Peyer's patch (tissue), 4 donors: ENCODE measurements around the gene CDC37. TPM values are rescaled to one million over a fixed set of nuclear protein-coding genes. Genes with fewer than 3 reads are reported as not detected.
"Not testable (repeated sequence)": the region's sequence is repeated elsewhere in the genome, so short reads cannot be mapped to it uniquely, and the experiment has no call there.

Experiments used
- DNase-seq, 3 donors: peaks; one replicate each; pipeline ENCODE4 v3.0.0-alpha.2; 2017 to 2019
- H3K27ac ChIP-seq, 4 donors: fragments of 200-600 bp; sonication (generic); one replicate each; pipeline ENCODE4 v1.5.1; 2016 to 2019
- H3K27me3 ChIP-seq, 2 donors: fragments of 200-600 bp; sonication (generic); one replicate each; pipeline ENCODE4 v1.5.1; 2019
- H3K36me3 ChIP-seq, 3 donors: fragments of 200-600 bp; sonication (generic); one replicate each; pipeline ENCODE4 v1.5.1; 2016 to 2019
- H3K4me1 ChIP-seq, 4 donors: fragments of 200-600 bp; sonication (generic); one replicate each; pipeline ENCODE4 v1.5.1; 2016 to 2019
- H3K4me3 ChIP-seq, 4 donors: fragments of 200-600 bp; sonication (generic); 1 replicate in 3 of 4; 2 replicates in 1 of 4; pipeline ENCODE4 v1.5.1; 2016 to 2019; ENCODE audit warnings: mild to moderate bottlenecking in 1 of 4
- H3K9me3 ChIP-seq, 4 donors: fragments of 200-600 bp; sonication (generic); one replicate each; pipeline ENCODE4 v1.5.1; 2016 to 2019; ENCODE audit warnings: mild to moderate bottlenecking in 1 of 4
- POLR2A ChIP-seq, 2 donors: fragments of 450-650 bp; IDR thresholded peaks; one replicate each; pipeline ENCODE4 v1.5.1; 2017; ENCODE audit warnings: antibody characterized with exemption in 2 of 2, mild to moderate bottlenecking in 2 of 2, moderate library complexity in 2 of 2
- total RNA-seq, 4 donors: library from RNA; depleted of rRNA; stranded (reverse); fragments of >200 nt; gene quantifications; one replicate each; pipeline ENCODE4 v1.1.0, GENCODE V29; 2016
- TF ChIP-seq, protein P1 (sequence below), 6 experiments: fragments of 450-650 bp in 4 of 6; fragments of 200-600 bp in 2 of 6; sonication (generic) in 1 of 6; IDR thresholded peaks; one replicate each; pipeline ENCODE4 v1.5.1; 2017 to 2019; ENCODE audit warnings: antibody characterized with exemption in 6 of 6, mild to moderate bottlenecking in 3 of 6, moderate library complexity in 1 of 6

Gene CDC37
- total RNA-seq, 4 donors from 2014 or later = 118 to 443 (median 159) TPM

DNA sequence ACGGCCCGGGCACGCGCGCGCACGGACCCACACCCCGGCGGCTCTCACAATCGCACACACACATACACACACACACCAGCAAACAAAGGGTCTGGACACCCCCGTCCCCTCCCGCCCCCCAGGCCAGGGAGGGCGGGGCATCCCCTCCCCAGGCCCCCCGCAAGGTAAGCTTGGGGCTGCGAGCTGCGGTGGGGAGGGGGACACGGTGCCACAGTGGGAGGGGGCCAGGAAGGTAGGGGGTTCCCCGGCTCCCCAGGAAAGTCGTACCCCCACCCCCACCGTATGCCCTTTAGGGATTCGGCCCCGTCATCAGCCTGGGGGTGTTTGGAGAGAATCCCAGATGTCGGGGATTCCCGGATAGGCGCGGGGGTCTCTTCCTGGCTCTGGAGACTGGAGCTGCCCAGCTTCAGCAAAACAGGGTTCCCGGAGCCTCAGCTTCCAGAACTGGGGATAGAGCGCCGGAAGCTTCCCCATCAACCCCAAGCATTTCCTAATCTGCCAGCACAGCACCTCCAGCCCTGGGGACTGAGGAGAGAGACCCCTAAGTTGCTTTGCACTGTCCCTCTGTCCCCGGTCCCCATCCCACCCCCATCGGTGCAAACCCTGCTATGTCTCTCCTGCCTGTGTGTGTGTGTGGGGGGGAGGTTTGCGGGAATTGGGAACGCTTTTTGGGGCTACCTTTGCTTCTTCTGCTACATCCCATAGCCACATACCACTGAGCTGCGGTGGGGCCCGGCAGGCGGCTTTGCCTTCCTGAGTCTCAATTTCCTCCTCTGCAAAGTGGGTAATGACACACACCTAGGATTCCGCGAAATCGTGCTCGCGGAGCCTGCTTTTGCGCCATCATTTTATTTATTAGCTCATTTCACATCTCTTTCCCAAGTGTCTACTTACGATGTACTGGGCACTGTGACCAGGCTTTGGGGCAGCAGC, 1.8 kb upstream of the CDC37 start:
- no peaks in the 10 kb centered on the region for H3K36me3 ChIP-seq
- H3K27ac ChIP-seq = peak overlapping the region in 2 of 4 donors; percentile 72 to 73
- no peaks in the 10 kb centered on the region for H3K9me3 ChIP-seq
- peaks cover 0 to 13% of the 10 kb centered on the region in 2 donors for H3K27me3 ChIP-seq
- TF ChIP-seq, protein P1, sequence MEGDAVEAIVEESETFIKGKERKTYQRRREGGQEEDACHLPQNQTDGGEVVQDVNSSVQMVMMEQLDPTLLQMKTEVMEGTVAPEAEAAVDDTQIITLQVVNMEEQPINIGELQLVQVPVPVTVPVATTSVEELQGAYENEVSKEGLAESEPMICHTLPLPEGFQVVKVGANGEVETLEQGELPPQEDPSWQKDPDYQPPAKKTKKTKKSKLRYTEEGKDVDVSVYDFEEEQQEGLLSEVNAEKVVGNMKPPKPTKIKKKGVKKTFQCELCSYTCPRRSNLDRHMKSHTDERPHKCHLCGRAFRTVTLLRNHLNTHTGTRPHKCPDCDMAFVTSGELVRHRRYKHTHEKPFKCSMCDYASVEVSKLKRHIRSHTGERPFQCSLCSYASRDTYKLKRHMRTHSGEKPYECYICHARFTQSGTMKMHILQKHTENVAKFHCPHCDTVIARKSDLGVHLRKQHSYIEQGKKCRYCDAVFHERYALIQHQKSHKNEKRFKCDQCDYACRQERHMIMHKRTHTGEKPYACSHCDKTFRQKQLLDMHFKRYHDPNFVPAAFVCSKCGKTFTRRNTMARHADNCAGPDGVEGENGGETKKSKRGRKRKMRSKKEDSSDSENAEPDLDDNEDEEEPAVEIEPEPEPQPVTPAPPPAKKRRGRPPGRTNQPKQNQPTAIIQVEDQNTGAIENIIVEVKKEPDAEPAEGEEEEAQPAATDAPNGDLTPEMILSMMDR (IDR thresholded peaks at IDR 0.05) = no peak
- no peak for TF ChIP-seq POLR2A (IDR thresholded peaks at IDR 0.05)
- H3K4me1 ChIP-seq = peaks cover 5 to 42% (median 27%) of the 10 kb centered on the region in 4 donors
- DNase-seq = no peak
- H3K4me3 ChIP-seq = peak overlapping the region; percentile 79 to 96 (median 84)

DNA sequence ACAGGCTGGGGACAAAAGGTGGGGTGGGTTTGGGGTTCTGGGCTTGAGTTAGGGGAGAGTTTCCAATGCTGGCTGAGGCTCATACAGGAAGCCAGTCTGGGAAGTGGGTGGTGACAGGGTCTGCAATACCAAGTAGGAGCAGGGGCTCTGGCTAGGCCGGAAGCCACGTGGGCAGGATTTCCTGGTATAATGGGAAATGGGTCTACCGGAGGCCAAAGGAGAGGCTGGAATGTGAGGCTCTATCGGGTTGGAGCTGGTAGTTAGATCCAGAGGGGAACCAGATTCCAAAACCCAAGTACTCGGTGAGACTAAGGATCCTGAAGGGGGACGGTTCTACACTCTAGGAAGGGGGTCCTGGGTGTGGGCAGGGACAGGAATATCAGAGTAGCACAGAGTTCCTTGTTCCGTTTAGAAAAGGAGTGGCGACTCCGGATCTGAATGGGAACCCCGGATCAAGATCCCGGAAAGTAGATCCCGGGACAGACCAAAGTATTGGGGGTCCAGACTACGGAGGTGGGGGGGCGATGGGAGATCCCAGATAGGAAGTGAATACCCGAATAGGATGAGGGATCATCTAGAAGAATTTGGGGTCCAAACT, 802 bp downstream of the CDC37 start:
- no peak for DNase-seq
- Histone ChIP-seq H3K27ac (peak overlapping the region; percentile 72 to 86 (median 79)), H3K27me3 (peaks cover 0 to 13% of the 10 kb centered on the region in 2 donors)

DNA sequence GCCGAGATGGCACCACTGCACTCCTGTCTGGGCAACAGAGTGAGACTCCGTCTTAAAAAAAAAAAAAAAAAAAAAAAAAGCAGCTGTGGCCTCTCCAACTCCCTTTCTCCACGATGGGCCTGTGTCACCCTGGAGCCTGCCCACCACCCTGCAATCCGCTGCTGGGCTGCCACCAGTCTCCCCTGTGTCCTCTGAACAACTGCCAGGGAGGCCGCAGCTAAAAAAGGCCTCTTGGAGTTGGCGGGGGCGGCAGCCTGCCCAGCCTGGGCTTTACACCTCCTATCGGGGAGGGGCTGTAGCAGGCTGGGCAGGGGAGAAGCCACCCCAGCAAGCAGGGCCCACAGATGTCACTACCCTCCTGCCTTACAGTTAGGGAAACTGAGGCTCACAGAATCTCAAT, 3.5 kb downstream of the CDC37 start:
- no peak for DNase-seq
- TF ChIP-seq, protein P1 (IDR thresholded peaks at IDR 0.05) = no peak
- TF ChIP-seq POLR2A (IDR thresholded peaks at IDR 0.05) = no peak
- H3K36me3 ChIP-seq = peaks cover 0 to 22% (median 0%) of the 10 kb centered on the region in 3 donors
- H3K4me3 ChIP-seq = no peak overlapping the region
- no peaks in the 10 kb centered on the region for H3K9me3 ChIP-seq
- H3K4me1 ChIP-seq = peaks cover 2 to 33% (median 13%) of the 10 kb centered on the region in 4 donors
- H3K27ac ChIP-seq = no peak overlapping the region
- peaks cover 0 to 1% of the 10 kb centered on the region in 2 donors for H3K27me3 ChIP-seq

More for the DNA sequence above, 802 bp downstream of the CDC37 start:
- peak overlapping the region; percentile 79 to 96 (median 84) for H3K4me3 ChIP-seq
- no peaks in the 10 kb centered on the region for H3K9me3 ChIP-seq
- TF ChIP-seq, protein P1 (IDR thresholded peaks at IDR 0.05) = no peak
- TF ChIP-seq POLR2A (IDR thresholded peaks at IDR 0.05) = no peak
- H3K4me1 ChIP-seq = peaks cover 2 to 43% (median 15%) of the 10 kb centered on the region in 4 donors
- H3K36me3 ChIP-seq = peaks cover 0 to 4% (median 0%) of the 10 kb centered on the region in 3 donors

DNA sequence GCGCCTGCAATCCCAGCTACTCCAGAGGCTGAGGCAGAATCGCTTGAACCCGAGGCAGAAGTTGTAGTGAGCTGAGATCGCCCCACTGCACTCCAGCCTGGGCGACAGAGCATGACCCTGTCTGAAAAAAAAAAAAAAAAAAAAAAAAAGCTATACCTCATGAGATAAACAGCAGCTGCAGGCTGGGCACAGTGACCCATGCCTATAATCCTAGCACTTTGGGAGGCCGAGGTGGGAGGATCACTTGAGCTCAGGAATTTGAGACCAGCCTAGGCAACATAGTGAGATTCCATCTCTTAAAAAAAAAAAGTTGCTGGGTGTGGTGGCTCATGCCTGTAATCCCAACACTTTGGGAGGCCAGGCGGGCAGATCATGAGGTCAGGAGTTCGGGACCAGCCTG, 4.0 kb downstream of the CDC37 start:
- not testable (repeated sequence) for H3K27me3 ChIP-seq, DNase-seq, H3K4me3 ChIP-seq, H3K27ac ChIP-seq, H3K9me3 ChIP-seq
- Histone ChIP-seq H3K4me1 (peaks cover 2 to 27% (median 10%) of the 10 kb centered on the region in 4 donors), H3K36me3 (peaks cover 0 to 27% (median 0%) of the 10 kb centered on the region in 3 donors)

DNA sequence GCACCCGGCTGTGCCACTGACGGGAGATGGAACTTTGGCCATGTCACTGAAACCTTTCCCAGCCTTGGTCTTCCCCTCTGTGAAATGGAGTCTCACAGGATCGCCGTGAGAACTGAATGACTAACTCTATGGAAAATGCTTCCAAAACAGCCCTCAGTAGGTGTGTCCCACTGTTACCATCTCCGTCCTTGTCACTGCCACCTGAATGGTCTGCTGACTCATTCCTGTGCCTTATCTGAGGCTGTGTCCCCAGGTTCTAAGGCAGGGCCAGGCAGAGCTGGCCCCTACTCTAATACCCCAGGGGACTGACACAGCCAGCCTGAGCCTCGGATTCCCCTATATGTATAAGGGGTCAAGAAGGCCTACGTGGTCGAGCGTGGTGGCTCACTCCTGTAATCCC, 4.5 kb downstream of the CDC37 start:
- no peak for DNase-seq
- Histone ChIP-seq H3K4me1 (peaks cover 2 to 25% (median 6%) of the 10 kb centered on the region in 4 donors), H3K27ac (no peak overlapping the region), H3K27me3 (no peaks in the 10 kb centered on the region), H3K36me3 (peaks cover 0 to 32% (median 0%) of the 10 kb centered on the region in 3 donors), H3K4me3 (no peak overlapping the region), H3K9me3 (no peaks in the 10 kb centered on the region)
- TF ChIP-seq, protein P1 (IDR thresholded peaks at IDR 0.05) = no peak
- TF ChIP-seq POLR2A (IDR thresholded peaks at IDR 0.05) = no peak

DNA sequence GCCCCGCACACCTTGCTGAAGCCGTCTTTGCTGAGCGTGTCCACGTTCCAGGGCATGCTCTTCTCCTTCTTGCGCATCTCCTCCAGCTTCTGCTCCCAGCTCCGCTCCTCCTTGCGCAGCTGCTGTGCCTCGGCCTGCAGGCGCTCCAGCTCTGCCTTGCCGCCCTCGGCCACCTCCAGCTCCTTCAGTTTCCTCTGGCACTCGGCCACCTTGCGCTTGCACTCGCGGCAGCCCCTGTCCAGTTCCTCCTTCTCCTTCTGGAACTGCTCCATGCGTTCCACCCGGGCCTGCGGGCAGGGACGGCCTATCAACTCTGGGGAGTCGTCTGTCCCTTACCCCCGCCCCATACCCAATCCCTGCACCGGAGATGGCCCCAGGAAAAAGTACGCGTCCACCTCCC, 7.4 kb downstream of the CDC37 start:
- Histone ChIP-seq H3K27ac (no peak overlapping the region), H3K4me1 (peaks cover 0 to 5% (median under 1%) of the 10 kb centered on the region in 4 donors), H3K36me3 (peaks cover 0 to 61% (median 0%) of the 10 kb centered on the region in 3 donors), H3K27me3 (no peaks in the 10 kb centered on the region), H3K4me3 (no peak overlapping the region), H3K9me3 (no peaks in the 10 kb centered on the region)
- no peak for TF ChIP-seq POLR2A (IDR thresholded peaks at IDR 0.05)
- TF ChIP-seq, protein P1 (IDR thresholded peaks at IDR 0.05) = no peak
- no peak for DNase-seq
